WERI-Rb-1 (cell line): Measurements from ENCODE around the gene SELENOM.

Experiments used
- DNase-seq: peaks from one replicate; pipeline ENCODE4 v3.0.0-alpha.2; 2020
- H3K27ac ChIP-seq: fragments of 250-450 bp; sonication (Bioruptor Pico); 2 replicates; pipeline ENCODE4 v1.5.1; 2020; ENCODE audit warnings: mild to moderate bottlenecking, moderate library complexity
- H3K27me3 ChIP-seq: fragments of 250-450 bp; sonication (Bioruptor Pico); 2 replicates; pipeline ENCODE4 v1.5.1; 2021; ENCODE audit warnings: mild to moderate bottlenecking, low read depth, moderate library complexity; ENCODE audit not compliant: insufficient read depth, severe bottlenecking
- H3K36me3 ChIP-seq: fragments of 250-450 bp; sonication (Bioruptor Pico); 2 replicates; pipeline ENCODE4 v1.5.1; 2020; ENCODE audit warnings: mild to moderate bottlenecking, moderate library complexity
- H3K4me3 ChIP-seq: 2 replicates; pipeline ENCODE4 v1.5.1; 2011; ENCODE audit warnings: low read depth, mild to moderate bottlenecking, control low read depth, low read length
- H3K9me3 ChIP-seq: fragments of 250-450 bp; sonication (Bioruptor Pico); 2 replicates; pipeline ENCODE4 v1.5.1; 2021; ENCODE audit warnings: mild to moderate bottlenecking, moderate library complexity; ENCODE audit not compliant: severe bottlenecking
- TF ChIP-seq, protein P1 (sequence below): IDR thresholded peaks from 2 replicates; pipeline ENCODE4 v1.5.1; 2011; ENCODE audit warnings: low read depth, mild to moderate bottlenecking, control low read depth, inconsistent platforms, low read length

SELENOM gene

DNA sequence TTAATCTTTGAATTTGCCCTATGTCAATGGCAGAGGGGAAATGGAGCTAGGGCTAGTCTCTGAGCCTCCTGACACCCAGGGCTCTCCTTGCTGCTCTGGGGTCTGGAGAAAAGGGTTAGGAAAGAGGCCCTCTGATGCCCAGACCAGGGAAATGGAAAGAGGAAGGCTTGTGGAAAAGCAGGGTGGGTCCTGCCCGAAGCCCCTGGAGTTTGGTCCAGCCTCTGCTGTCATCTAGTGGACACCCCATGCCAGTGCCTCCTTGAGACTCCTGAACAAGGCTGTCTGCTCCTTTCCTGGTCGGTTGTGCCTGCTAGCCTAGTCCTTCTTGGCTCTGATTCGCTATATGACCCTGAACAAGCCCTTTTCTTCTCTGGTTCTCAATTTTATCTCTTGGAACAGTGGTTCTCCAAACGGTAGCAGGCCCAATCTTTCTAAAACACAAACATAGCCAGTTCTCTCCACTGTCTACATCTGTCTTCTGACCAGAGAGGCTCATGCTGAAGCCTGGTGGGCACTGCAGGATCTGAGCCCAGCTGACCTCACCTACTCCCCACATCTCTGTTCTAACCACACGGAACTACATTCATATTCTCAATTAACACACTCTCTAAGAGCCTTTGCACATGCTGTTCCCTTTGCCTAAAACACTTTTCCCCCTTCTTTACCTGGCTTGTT lies 41.7 kb upstream of the SELENOM start:
- no peaks in the 10 kb centered on the region for H3K36me3 ChIP-seq
- TF ChIP-seq, protein P1, sequence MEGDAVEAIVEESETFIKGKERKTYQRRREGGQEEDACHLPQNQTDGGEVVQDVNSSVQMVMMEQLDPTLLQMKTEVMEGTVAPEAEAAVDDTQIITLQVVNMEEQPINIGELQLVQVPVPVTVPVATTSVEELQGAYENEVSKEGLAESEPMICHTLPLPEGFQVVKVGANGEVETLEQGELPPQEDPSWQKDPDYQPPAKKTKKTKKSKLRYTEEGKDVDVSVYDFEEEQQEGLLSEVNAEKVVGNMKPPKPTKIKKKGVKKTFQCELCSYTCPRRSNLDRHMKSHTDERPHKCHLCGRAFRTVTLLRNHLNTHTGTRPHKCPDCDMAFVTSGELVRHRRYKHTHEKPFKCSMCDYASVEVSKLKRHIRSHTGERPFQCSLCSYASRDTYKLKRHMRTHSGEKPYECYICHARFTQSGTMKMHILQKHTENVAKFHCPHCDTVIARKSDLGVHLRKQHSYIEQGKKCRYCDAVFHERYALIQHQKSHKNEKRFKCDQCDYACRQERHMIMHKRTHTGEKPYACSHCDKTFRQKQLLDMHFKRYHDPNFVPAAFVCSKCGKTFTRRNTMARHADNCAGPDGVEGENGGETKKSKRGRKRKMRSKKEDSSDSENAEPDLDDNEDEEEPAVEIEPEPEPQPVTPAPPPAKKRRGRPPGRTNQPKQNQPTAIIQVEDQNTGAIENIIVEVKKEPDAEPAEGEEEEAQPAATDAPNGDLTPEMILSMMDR, result peak; percentile 100
- no peaks in the 10 kb centered on the region for H3K27me3 ChIP-seq
- H3K27ac ChIP-seq, result peak overlapping the region; percentile 44
- peak; percentile 87 for DNase-seq
- peaks cover 3% of the 10 kb centered on the region for H3K9me3 ChIP-seq
- no peak overlapping the region for H3K4me3 ChIP-seq

DNA sequence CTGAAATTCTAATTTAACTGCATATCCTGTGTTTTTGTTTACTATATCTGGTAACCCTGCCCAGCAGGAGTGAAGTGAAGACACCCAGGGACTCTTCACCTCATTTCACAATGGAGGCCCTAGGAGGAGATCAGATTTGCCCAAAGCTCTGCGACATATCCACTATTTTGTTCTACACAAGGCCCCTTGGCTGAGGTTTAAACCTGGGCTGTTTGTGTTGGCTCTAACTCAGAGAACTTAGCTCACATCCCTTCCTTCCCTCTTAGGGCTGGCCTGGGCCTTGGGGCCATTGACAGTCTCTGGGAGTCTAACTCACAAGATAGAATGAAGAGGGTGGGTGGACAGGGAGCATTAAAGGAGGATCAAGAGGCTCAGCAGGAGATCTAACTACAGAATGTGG lies 41.1 kb upstream of the SELENOM start:
- H3K27me3 ChIP-seq, result no peaks in the 10 kb centered on the region
- no peaks in the 10 kb centered on the region for H3K36me3 ChIP-seq
- peak overlapping the region; percentile 44 for H3K27ac ChIP-seq
- no peak overlapping the region for H3K4me3 ChIP-seq
- no peak for DNase-seq
- TF ChIP-seq, protein P1, result no peak
- H3K9me3 ChIP-seq, result peaks cover 3% of the 10 kb centered on the region

DNA sequence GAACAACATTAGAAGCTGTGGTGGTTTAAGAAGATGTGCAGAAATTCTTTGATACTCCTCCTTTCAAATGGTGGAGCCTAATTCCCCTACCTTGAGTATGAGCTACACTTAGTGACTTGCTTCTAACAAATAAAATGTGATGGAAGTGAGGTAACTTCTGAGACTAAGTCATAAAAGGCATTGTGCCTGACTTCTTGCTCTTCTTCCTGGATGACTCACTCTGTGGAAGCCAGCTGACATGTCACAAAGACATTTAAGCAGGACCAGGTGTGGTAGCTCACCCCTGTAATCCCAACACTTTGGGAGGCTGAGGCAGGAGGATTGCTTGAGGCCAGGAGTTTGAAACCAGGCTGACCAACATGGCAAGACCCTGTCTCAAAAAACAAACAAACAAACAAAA lies 36.9 kb upstream of the SELENOM start:
- Histone ChIP-seq H3K4me3 (no peak overlapping the region), H3K27ac (no peak overlapping the region), H3K9me3 (peaks cover 3% of the 10 kb centered on the region), H3K36me3 (no peaks in the 10 kb centered on the region), H3K27me3 (no peaks in the 10 kb centered on the region)
- TF ChIP-seq, protein P1, result no peak
- no peak for DNase-seq

DNA sequence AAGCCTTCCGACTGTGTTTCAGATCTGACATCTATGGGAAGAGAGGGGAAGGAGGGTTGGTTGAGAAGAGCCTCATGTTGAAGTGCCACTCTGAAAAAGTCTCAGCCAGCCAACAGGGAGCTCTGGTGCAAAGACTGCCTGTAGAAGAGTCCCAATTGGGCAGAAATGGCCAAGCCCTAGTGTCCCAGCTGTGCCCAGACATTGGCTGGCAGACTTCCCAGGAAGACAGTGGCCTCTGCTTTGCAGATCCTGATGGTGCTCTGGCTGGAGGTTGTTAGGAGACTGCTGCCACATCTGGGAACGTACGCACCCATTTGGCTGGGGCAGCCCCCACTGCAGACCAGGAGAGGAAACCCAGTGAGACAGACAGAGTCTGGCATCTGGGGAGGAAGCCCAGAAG lies 36.2 kb upstream of the SELENOM start:
- Histone ChIP-seq H3K4me3 (no peak overlapping the region), H3K27ac (no peak overlapping the region), H3K36me3 (no peaks in the 10 kb centered on the region), H3K27me3 (no peaks in the 10 kb centered on the region), H3K9me3 (peaks cover 3% of the 10 kb centered on the region)
- DNase-seq, result no peak
- TF ChIP-seq, protein P1, result no peak

DNA sequence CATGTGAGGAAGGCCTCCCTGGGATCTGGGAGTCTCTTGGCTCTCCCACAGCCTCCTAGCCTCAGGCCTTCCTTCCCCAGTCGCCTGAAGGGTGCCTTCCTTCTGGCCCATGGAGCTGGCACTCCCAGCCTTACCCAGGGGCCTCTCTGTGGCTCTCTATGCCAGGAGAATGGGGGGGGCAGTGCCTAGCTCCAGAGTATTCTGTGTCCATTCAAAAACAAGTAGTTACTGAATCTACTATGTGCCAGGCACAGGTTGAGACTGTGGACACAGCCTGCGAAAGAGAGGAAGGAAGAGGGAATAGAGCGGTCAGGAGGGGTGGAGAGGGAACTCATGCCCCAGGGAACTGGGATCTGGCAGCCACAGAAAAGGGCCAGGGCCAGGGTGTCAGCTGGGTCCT lies 35.7 kb upstream of the SELENOM start:
- Histone ChIP-seq H3K9me3 (peaks cover 3% of the 10 kb centered on the region), H3K36me3 (no peaks in the 10 kb centered on the region), H3K27me3 (no peaks in the 10 kb centered on the region), H3K27ac (no peak overlapping the region), H3K4me3 (no peak overlapping the region)
- TF ChIP-seq, protein P1, result no peak
- DNase-seq, result no peak

DNA sequence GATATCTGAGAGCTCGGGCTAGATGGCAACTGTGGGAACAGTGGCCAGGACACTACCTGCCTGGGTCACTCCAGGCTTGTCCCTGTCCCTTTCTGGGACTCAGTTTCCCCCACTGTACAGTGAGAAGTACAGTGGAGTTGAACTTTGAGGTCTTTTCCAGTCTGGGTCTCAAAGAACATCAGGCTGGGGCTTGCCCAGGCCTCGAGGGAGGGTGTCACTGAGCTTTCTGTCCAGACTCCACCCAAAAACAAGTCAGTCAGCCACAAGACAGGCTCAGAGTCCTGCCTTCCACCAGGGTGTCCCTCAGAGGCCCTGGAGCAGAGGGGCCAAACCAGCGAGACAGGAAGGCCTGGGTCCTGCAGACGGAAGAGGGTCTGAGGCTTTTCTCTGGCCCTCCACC lies 34.9 kb upstream of the SELENOM start:
- TF ChIP-seq, protein P1, result no peak
- Histone ChIP-seq H3K27ac (no peak overlapping the region), H3K4me3 (no peak overlapping the region), H3K9me3 (peaks cover 3% of the 10 kb centered on the region), H3K36me3 (no peaks in the 10 kb centered on the region), H3K27me3 (no peaks in the 10 kb centered on the region)
- no peak for DNase-seq
